Tibial artery (tissue), 4 donors: ENCODE measurements around the gene ZNF892.

Experiments
- DNase-seq, 2 donors: peaks; one replicate each; pipeline ENCODE4 v3.0.0-alpha.2; 2019
- H3K27ac ChIP-seq, 2 donors: fragments of 200-600 bp; sonication (generic) in 1 of 2; 1 replicate in 1 of 2; 2 replicates in 1 of 2; pipeline ENCODE4 v1.5.1; 2018 to 2019; ENCODE audit warnings: mild to moderate bottlenecking in 1 of 2
- H3K27me3 ChIP-seq, 2 donors: fragments of 200-600 bp; sonication (generic) in 1 of 2; one replicate each; pipeline versions ENCODE4 v1.5.1 to v1.6.0; 2016 to 2019
- H3K36me3 ChIP-seq, 3 donors: fragments of 200-600 bp; sonication (generic) in 2 of 3; one replicate each; pipeline ENCODE4 v1.5.1; 2016 to 2019; ENCODE audit warnings: mild to moderate bottlenecking in 2 of 3
- H3K4me1 ChIP-seq, 4 donors: fragments of 200-600 bp; sonication (generic) in 2 of 4; 1 replicate in 3 of 4; 2 replicates in 1 of 4; pipeline ENCODE4 v1.5.1; 2016 to 2019
- H3K4me3 ChIP-seq, 2 donors: fragments of 200-600 bp; sonication (generic) in 1 of 2; 1 replicate in 1 of 2; 2 replicates in 1 of 2; pipeline ENCODE4 v1.5.1; 2018 to 2019; ENCODE audit warnings: mild to moderate bottlenecking in 2 of 2
- H3K9me3 ChIP-seq, 3 donors: fragments of 200-600 bp; sonication (generic) in 1 of 3; one replicate each; pipeline ENCODE4 v1.5.1; 2016 to 2019
- CTCF ChIP-seq, 2 experiments: fragments of 200-600 bp in 1 of 2; fragments of 450-650 bp in 1 of 2; IDR thresholded peaks; one replicate each; pipeline ENCODE4 v1.5.1; 2017 to 2019; ENCODE audit warnings: antibody characterized with exemption in 2 of 2, mild to moderate bottlenecking in 1 of 2, moderate library complexity in 1 of 2
- intact Hi-C: fragments of 100-400 bp; cut with DNase I; formaldehyde crosslinking; loops from one replicate; pipeline ENCODE4 v1.15.0; 2023; ENCODE audit warnings: low total_unique reads

Gene ZNF892

GRCh38 chr2:95165371-95166064, 41.8 kb upstream of the ZNF892 start, which contains the start of gene ZNF2:
Gene ZNF2, plus strand, starts transcription at chr2:95165809. Its CDS starts 10,418 bp downstream, at chr2:95176227.
- no peaks in the 10 kb centered on the region for H3K27me3 ChIP-seq
- intact Hi-C loops = no loop called here
- no peaks in the 10 kb centered on the region for H3K36me3 ChIP-seq
- peaks cover 0 to 26% (median 15%) of the 10 kb centered on the region in 4 donors for H3K4me1 ChIP-seq
- no peaks in the 10 kb centered on the region for H3K9me3 ChIP-seq
- H3K27ac ChIP-seq = peak within 1 kb of the TSS; percentile 83 to 87
- no peak for TF ChIP-seq CTCF (IDR thresholded peaks at IDR 0.05)
- peak within 1 kb of the TSS; percentile 66 to 69 for H3K4me3 ChIP-seq
- DNase-seq = peak; percentile 98

- no peaks in the 10 kb centered on the region for H3K36me3 ChIP-seq
- intact Hi-C loops = no loop called here
- TF ChIP-seq CTCF (IDR thresholded peaks at IDR 0.05) = no peak
- H3K9me3 ChIP-seq = no peaks in the 10 kb centered on the region
- peak overlapping the region; percentile 83 to 87 for H3K27ac ChIP-seq
- DNase-seq = no peak
- peak overlapping the region; percentile 66 to 69 for H3K4me3 ChIP-seq
- no peaks in the 10 kb centered on the region for H3K27me3 ChIP-seq
- H3K4me1 ChIP-seq = peaks cover 0 to 26% (median 15%) of the 10 kb centered on the region in 4 donors
Observed at GRCh38 chr2:95166065-95166763, 41.1 kb upstream of the ZNF892 start.

- peaks cover 6 to 9% (median 7%) of the 10 kb centered on the region in 3 donors for H3K36me3 ChIP-seq
- no peak overlapping the region for H3K4me3 ChIP-seq
- H3K4me1 ChIP-seq = peaks cover 0 to under 1% (median under 1%) of the 10 kb centered on the region in 4 donors
- intact Hi-C loops = no loop called here
- H3K27me3 ChIP-seq = no peaks in the 10 kb centered on the region
- no peaks in the 10 kb centered on the region for H3K9me3 ChIP-seq
- TF ChIP-seq CTCF (IDR thresholded peaks at IDR 0.05) = no peak
- no peak overlapping the region for H3K27ac ChIP-seq
- DNase-seq = no peak
Observed at GRCh38 chr2:95171902-95172301, 35.4 kb upstream of the ZNF892 start.

- H3K9me3 ChIP-seq = no peaks in the 10 kb centered on the region
- no peak for TF ChIP-seq CTCF (IDR thresholded peaks at IDR 0.05)
- H3K4me1 ChIP-seq = no peaks in the 10 kb centered on the region
- no peak overlapping the region for H3K4me3 ChIP-seq
- H3K27ac ChIP-seq = no peak overlapping the region
- no peak for DNase-seq
- peaks cover 17 to 25% (median 24%) of the 10 kb centered on the region in 3 donors for H3K36me3 ChIP-seq
- intact Hi-C loops = no loop called here
- H3K27me3 ChIP-seq = no peaks in the 10 kb centered on the region
Observed at GRCh38 chr2:95174031-95174542, 33.2 kb upstream of the ZNF892 start.

- peaks cover 0 to 20% (median 10%) of the 10 kb centered on the region in 3 donors for H3K9me3 ChIP-seq
- intact Hi-C loops = no loop called here
- DNase-seq = no peak
- H3K4me1 ChIP-seq = no peaks in the 10 kb centered on the region
- H3K4me3 ChIP-seq = no peak overlapping the region
- no peak for TF ChIP-seq CTCF (IDR thresholded peaks at IDR 0.05)
- H3K27ac ChIP-seq = no peak overlapping the region
- H3K36me3 ChIP-seq = peaks cover 60 to 65% (median 64%) of the 10 kb centered on the region in 3 donors
- H3K27me3 ChIP-seq = no peaks in the 10 kb centered on the region
Observed at GRCh38 chr2:95179451-95179850, 27.9 kb upstream of the ZNF892 start.
